Left lung (tissue), 10 donors: ENCODE measurements around the gene TAAR8. TPM values are rescaled to one million over a fixed set of nuclear protein-coding genes. Genes with fewer than 3 reads are reported as not detected.
"Not testable (repeated sequence)": the region's sequence is repeated elsewhere in the genome, so short reads cannot be mapped to it uniquely, and the experiment has no call there.

Source experiments
- ATAC-seq: fragments of 200-7000 bp; cut with Tn5 transposase; one replicate; pipeline ENCODE4 v1.9.1; 2020; ENCODE audit warnings: moderate library complexity
- DNase-seq, 4 donors: peaks; one replicate each; pipeline ENCODE4 v3.0.0-alpha.2; 2013 to 2020
- H3K27ac ChIP-seq, 2 donors: fragments of 200-600 bp; sonication (generic) in 1 of 2; one replicate each; pipeline versions ENCODE4 v1.5.0 to v1.8.0; 2020 to 2021
- H3K27me3 ChIP-seq, 2 donors: fragments of 200-600 bp; sonication (generic) in 1 of 2; one replicate each; pipeline versions ENCODE4 v1.5.0 to v1.8.0; 2020 to 2021
- H3K36me3 ChIP-seq, 2 donors: fragments of 200-600 bp; sonication (generic) in 1 of 2; one replicate each; pipeline versions ENCODE4 v1.5.0 to v1.8.0; 2020 to 2021
- H3K4me1 ChIP-seq, 2 donors: fragments of 200-600 bp; one replicate each; pipeline ENCODE4 v1.8.0; 2021
- H3K4me3 ChIP-seq, 2 donors: fragments of 200-600 bp; sonication (generic) in 1 of 2; one replicate each; pipeline versions ENCODE4 v1.5.0 to v1.8.0; 2020 to 2021; ENCODE audit warnings: mild to moderate bottlenecking in 1 of 2
- H3K9me3 ChIP-seq, 2 donors: fragments of 200-600 bp; sonication (generic) in 1 of 2; one replicate each; pipeline versions ENCODE4 v1.5.0 to v1.8.0; 2020 to 2021
- intact Hi-C, 2 donors: fragments of 100-400 bp; cut with DNase I; formaldehyde crosslinking; loops; one replicate each; pipeline versions ENCODE4 v1.11.2 to v1.14.2; 2022
- polyA plus RNA-seq, 6 donors: library from polyadenylated mRNA; unstranded; fragments of 120-200 nt; gene quantifications; one replicate each; pipeline ENCODE4 v1.2.1, GENCODE V29; 2013; ENCODE audit not compliant: insufficient read length in 6 of 6
- total RNA-seq, 2 donors: library from RNA; stranded (reverse); fragmentation: NEBNext Ultra II Directional; extraction: Animal tissue kit (Norgen Biotek cat#: 25700); gene quantifications; one replicate each; pipeline ENCODE4 v1.2.1, GENCODE V29; 2021
- TF ChIP-seq, protein P1 (sequence below), 2 donors: fragments of 200-600 bp; sonication (generic) in 1 of 2; IDR thresholded peaks; one replicate each; pipeline versions ENCODE4 v1.5.0 to v1.8.0; 2021; ENCODE audit warnings: antibody characterized with exemption in 2 of 2
- donor health status: DM: no; HTN: yes; CAD: no.
- donor health status: DM: no; HTN: no; CAD: no.

Gene TAAR8
- total and polyA plus RNA-seq, 8 donors, result not detected

DNA sequence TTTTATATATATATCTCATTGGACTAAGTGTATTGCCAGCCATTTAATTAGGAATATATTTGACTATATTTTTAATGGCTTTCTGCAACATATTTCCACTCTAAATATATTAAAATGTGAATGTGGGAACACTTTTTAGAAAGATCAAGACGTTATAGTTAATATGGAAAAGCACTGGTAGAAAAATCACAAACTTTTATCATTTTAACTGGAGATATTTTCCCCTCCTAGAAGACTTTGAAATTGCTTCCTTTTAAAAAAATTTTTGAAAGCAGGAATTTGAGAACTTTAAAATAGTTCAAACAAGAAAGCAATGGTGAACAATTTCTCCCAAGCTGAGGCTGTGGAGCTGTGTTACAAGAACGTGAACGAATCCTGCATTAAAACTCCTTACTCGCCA is 14.5 kb upstream of the TAAR8 start, which contains the start of gene TAAR9:
Gene TAAR9 (plus strand): TSS at position 301 of the 400 bp plus-strand sequence. CDS start 13 bp downstream, at position 314.
- H3K9me3 ChIP-seq, result no peaks in the 10 kb centered on the region
- TF ChIP-seq, protein P1, sequence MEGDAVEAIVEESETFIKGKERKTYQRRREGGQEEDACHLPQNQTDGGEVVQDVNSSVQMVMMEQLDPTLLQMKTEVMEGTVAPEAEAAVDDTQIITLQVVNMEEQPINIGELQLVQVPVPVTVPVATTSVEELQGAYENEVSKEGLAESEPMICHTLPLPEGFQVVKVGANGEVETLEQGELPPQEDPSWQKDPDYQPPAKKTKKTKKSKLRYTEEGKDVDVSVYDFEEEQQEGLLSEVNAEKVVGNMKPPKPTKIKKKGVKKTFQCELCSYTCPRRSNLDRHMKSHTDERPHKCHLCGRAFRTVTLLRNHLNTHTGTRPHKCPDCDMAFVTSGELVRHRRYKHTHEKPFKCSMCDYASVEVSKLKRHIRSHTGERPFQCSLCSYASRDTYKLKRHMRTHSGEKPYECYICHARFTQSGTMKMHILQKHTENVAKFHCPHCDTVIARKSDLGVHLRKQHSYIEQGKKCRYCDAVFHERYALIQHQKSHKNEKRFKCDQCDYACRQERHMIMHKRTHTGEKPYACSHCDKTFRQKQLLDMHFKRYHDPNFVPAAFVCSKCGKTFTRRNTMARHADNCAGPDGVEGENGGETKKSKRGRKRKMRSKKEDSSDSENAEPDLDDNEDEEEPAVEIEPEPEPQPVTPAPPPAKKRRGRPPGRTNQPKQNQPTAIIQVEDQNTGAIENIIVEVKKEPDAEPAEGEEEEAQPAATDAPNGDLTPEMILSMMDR (IDR thresholded peaks at IDR 0.05), result no peak
- no peaks in the 10 kb centered on the region for H3K4me1 ChIP-seq
- H3K27me3 ChIP-seq, result peaks cover 24 to 35% of the 10 kb centered on the region in 2 donors
- ATAC-seq, result no peak
- no peaks in the 10 kb centered on the region for H3K36me3 ChIP-seq
- no peak within 1 kb of the TSS for H3K4me3 ChIP-seq
- no peak within 1 kb of the TSS for H3K27ac ChIP-seq
- no peak for DNase-seq
- intact Hi-C loops, result no loop called here

DNA sequence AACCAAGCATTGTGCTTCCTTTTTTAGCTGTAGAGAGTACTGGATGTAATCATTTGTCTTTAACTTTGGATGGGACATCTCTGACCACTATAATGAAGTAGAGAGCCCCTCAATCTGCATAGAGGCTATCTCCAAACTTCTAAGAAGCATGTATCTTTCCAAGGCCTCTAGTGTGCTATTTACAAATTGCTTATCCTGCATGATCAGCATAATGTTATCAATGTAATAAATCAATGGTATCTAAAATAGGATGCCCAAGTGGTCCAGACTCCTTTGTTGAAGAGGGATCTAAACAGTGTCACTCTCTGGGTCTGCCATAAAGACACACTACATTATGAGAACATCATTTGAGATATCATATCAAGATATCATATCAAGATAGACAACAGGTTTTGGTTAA is 7.6 kb upstream of the TAAR8 start:
- Histone ChIP-seq H3K27ac (no peak overlapping the region), H3K4me3 (no peak overlapping the region), H3K36me3 (no peaks in the 10 kb centered on the region), H3K9me3 (no peaks in the 10 kb centered on the region), H3K27me3 (peaks cover 19 to 22% of the 10 kb centered on the region in 2 donors), H3K4me1 (no peaks in the 10 kb centered on the region)
- intact Hi-C loops, result no loop called here
- DNase-seq (no peak), ATAC-seq (no peak)
- TF ChIP-seq, protein P1 (IDR thresholded peaks at IDR 0.05), result no peak

DNA sequence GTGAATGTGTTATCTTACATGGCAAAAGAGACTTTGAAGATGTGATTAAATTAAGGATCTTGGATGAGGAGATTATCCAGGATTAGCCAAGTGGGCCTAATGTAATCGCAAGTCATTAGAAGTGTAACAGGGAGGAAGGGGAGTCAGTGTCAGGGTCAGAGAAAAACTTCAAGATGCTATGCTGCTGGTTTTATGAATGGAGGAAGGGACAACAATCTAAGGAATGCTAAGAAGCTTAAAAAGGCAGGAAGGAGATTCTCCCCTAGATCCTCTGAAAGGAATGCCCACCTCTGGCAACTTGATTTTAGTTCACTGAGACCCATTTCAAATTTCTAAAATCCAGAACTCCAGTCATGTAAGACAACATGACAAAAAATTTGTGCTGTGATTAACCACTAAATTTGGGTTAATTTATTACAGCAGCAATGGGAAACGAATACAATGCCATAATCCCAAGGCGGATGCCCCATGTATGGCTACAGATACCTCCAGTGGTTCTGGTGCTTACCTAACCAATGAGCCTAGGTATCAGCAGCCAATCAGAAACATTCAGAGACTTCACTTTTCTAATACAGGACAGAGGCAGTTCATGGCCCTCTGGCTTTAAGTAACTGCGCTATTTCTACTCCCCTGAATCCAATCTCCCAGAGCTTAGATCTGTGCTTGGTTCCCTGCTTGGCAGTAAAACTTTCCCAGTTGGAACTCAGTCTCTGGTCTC is 3.6 kb upstream of the TAAR8 start:
- DNase-seq (no peak), ATAC-seq (no peak)
- Histone ChIP-seq H3K9me3 (no peaks in the 10 kb centered on the region), H3K4me1 (no peaks in the 10 kb centered on the region), H3K27me3 (no peaks in the 10 kb centered on the region), H3K4me3 (no peak overlapping the region), H3K27ac (no peak overlapping the region), H3K36me3 (no peaks in the 10 kb centered on the region)
- TF ChIP-seq, protein P1 (IDR thresholded peaks at IDR 0.05), result no peak
- intact Hi-C loops, result no loop called here

DNA sequence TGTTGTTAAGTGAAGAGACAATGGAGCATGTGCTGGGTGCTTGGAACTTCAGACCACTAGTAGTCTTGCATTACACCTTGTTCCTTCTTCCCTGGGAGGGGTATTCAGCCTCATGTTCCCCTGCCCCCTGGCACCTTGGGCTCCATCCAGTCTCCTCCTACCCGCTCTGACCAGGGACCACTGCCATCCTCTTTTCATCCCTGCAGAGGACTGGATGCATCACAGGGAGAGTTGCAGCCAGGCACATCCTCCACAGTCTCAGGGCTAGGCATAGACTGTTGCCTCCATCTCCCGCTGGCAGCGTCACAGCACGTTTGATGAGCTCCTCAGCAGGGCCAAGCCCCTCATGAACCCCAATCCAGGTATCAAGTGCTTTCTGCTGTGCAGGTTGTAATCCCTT is 1.3 kb upstream of the TAAR8 start:
- no peaks in the 10 kb centered on the region for H3K36me3 ChIP-seq
- no peak overlapping the region for H3K27ac ChIP-seq
- no peaks in the 10 kb centered on the region for H3K9me3 ChIP-seq
- no peaks in the 10 kb centered on the region for H3K4me1 ChIP-seq
- DNase-seq, result no peak
- H3K4me3 ChIP-seq, result no peak overlapping the region
- ATAC-seq, result no peak
- TF ChIP-seq, protein P1 (IDR thresholded peaks at IDR 0.05), result no peak
- intact Hi-C loops, result no loop called here
- peaks cover 0 to 5% of the 10 kb centered on the region in 2 donors for H3K27me3 ChIP-seq

DNA sequence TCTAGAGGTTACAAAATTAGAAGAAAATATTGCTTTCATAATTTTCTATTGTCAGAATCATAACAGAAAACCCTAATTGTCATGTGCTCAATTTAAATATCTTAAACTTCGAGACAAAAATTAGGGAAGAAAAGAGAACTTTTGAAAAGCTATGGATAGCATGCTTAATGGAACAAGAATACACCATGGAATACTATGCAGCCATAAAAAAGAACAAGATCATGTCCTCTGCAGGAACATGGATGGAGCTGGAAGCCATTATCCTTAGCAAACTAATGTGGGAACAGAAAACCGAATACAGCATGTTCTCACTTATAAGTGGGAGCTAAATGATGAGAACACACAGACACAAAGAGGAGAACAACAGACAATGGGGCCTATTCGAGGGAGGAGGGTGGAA is 7.6 kb downstream of the TAAR8 start:
- DNase-seq, H3K27ac ChIP-seq, H3K4me1 ChIP-seq, H3K4me3 ChIP-seq, H3K36me3 ChIP-seq, H3K27me3 ChIP-seq, intact Hi-C loops, H3K9me3 ChIP-seq, ATAC-seq: not testable (repeated sequence)

DNA sequence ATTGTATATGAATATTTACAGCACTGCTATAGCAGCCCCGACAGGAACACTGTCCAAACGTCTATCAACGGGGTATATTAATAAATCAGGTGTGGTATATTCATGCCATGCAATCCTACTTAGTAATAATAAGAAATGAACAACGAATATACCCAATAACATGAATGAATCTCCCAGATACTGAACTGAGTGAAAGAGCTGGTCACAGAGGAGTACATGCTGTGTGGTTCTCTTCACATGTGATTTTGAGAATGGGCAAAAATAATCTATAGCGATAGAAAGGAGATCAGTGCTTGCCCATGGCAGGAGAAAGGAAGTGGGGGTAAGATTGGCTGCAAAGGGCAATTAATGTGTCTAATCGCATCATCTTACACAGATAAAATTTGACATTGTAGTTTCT is 13.9 kb downstream of the TAAR8 start:
- H3K9me3 ChIP-seq, result no peaks in the 10 kb centered on the region
- intact Hi-C loops, result no loop called here
- H3K27ac ChIP-seq, result no peak overlapping the region
- ATAC-seq, result no peak
- TF ChIP-seq, protein P1 (IDR thresholded peaks at IDR 0.05), result no peak
- H3K4me3 ChIP-seq, result no peak overlapping the region
- H3K27me3 ChIP-seq, result peaks cover 3 to 19% of the 10 kb centered on the region in 2 donors
- no peaks in the 10 kb centered on the region for H3K4me1 ChIP-seq
- no peaks in the 10 kb centered on the region for H3K36me3 ChIP-seq
- DNase-seq, result no peak
